ENCODE results near the gene IGSF6.

IGSF6 gene

DNA sequence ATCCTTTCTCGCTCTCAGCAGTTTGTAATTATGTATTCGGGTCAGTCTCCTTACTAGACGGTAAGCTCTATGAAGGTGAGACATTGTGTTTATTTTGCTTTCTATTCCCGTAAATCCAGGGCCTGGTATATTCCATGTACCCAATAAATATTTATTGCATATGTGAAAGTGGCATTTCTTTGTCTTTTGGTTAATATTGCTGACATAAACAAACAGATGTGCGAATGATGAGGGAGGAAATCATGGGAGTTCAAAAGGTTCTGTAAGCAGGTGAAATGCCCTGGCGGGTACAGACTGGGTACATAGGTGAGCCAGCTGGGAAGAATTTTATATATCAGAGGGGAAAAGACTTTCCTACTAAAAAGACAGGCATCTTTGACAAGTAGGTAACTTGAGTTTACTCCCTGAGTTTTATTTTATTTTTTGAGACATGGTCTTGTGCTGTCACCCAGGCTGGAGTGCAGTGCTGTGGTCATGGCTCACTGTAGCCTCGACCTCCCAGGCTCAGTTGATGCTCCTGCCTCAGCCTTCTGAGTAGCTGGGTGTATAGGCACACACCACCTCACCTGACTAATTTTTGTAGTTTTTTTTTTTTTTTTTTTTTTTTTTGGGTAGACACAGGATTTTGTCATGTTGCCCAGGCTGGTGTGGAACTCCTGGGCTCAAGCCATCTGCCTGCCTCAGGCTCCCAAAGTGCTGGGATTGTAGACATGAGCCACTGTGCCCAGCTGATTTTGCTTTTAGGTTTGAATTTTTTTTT is 58.7 kb downstream of the IGSF6 start:
- Histone ChIP-seq H3K9ac (ENCODE audit: low read depth, low read length) (no peak overlapping the region), H3K4me1 (ENCODE audit: insufficient read depth, low read length) (no peaks in the 10 kb centered on the region; the same call in 1 of the 2 replicates), H3K27me3 (ENCODE audit: insufficient read depth, low read length) (no peaks in the 10 kb centered on the region), H3K9me3 (ENCODE audit: insufficient read depth, low read depth, low read length) (no peaks in the 10 kb centered on the region), H3K4me3 (ENCODE audit: low read length) (no peak overlapping the region), H3K36me3 (ENCODE audit: insufficient read depth, low read depth, low read length) (no peaks in the 10 kb centered on the region), H3K27ac (ENCODE audit: low read length) (no peak overlapping the region)

DNA sequence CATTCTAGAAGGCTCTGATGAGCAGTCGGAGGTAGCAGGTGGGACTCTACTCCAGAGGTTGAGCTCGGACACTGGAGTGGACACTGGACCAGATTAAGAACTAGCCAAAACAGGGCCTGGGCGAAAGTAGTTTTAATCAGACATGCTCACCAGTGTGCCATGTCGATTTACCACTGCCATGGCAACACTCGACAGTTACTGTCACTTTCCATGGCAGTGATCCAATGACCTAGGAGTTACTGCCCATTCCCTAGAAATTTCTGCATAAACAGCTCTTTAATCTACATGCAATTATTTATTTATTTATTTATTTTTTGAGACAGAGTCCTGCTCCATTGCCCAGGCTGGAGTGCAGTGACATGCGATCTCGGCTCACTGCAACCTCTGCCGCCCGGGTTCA is 60.2 kb downstream of the IGSF6 start:
- Histone ChIP-seq H3K27me3 (ENCODE audit: insufficient read depth, low read length) (no peaks in the 10 kb centered on the region), H3K9me3 (ENCODE audit: insufficient read depth, low read depth, low read length) (no peaks in the 10 kb centered on the region), H3K4me3 (ENCODE audit: low read length) (no peak overlapping the region), H3K36me3 (ENCODE audit: insufficient read depth, low read depth, low read length) (no peaks in the 10 kb centered on the region), H3K4me1 (ENCODE audit: insufficient read depth, low read length) (no peaks in the 10 kb centered on the region), H3K9ac (ENCODE audit: low read depth, low read length) (no peak overlapping the region), H3K27ac (ENCODE audit: low read length) (no peak overlapping the region)

DNA sequence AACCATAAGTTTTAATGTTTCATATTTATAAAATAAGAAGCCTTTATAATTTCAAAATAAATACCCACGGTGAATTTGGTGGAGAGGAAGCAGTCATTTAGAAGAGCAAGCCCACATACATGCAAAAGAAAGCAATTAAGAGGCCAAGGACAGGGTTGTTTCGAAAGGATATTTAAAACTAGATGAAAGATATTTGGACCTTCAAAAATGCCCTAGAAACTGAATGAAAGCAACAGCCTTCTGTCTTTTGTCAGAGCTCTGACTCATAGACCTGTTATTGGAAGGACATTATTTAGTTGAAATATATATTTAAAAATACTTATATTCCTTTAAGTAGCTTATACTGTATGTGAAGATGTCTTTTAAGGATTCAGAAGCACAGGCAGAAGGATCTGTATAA is 61.6 kb downstream of the IGSF6 start:
- no peaks in the 10 kb centered on the region for H3K36me3 ChIP-seq (ENCODE audit: insufficient read depth, low read depth, low read length)
- no peak overlapping the region for H3K4me3 ChIP-seq (ENCODE audit: low read length)
- no peak overlapping the region for H3K9ac ChIP-seq (ENCODE audit: low read depth, low read length)
- H3K27me3 ChIP-seq (ENCODE audit: insufficient read depth, low read length) = no peaks in the 10 kb centered on the region
- H3K4me1 ChIP-seq (ENCODE audit: insufficient read depth, low read length) = no peaks in the 10 kb centered on the region
- H3K9me3 ChIP-seq (ENCODE audit: insufficient read depth, low read depth, low read length) = no peaks in the 10 kb centered on the region
- H3K27ac ChIP-seq (ENCODE audit: low read length) = no peak overlapping the region

DNA sequence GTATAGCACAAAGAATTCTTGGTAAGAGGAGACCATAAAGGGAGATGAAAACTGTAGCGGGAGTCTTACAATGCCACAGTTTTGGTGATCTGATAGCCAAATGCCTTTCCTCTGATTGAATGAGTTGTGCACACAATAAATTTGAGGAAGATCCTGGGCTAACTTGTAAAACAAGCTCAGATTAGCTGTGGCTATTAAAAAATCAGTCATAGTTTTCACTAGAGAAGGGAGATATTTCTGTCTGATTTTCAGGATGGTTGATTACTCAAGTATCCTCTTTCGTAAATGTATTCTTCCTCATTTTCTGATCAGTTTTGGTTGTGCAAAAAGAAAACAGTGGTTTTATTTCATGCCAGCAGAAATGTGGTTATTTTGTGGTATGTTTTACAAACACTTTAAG is 62.1 kb downstream of the IGSF6 start:
- no peaks in the 10 kb centered on the region for H3K36me3 ChIP-seq (ENCODE audit: insufficient read depth, low read depth, low read length)
- H3K4me1 ChIP-seq (ENCODE audit: insufficient read depth, low read length) = no peaks in the 10 kb centered on the region
- no peak overlapping the region for H3K27ac ChIP-seq (ENCODE audit: low read length)
- no peak overlapping the region for H3K9ac ChIP-seq (ENCODE audit: low read depth, low read length)
- H3K9me3 ChIP-seq (ENCODE audit: insufficient read depth, low read depth, low read length) = no peaks in the 10 kb centered on the region
- no peak overlapping the region for H3K4me3 ChIP-seq (ENCODE audit: low read length)
- H3K27me3 ChIP-seq (ENCODE audit: insufficient read depth, low read length) = no peaks in the 10 kb centered on the region

DNA sequence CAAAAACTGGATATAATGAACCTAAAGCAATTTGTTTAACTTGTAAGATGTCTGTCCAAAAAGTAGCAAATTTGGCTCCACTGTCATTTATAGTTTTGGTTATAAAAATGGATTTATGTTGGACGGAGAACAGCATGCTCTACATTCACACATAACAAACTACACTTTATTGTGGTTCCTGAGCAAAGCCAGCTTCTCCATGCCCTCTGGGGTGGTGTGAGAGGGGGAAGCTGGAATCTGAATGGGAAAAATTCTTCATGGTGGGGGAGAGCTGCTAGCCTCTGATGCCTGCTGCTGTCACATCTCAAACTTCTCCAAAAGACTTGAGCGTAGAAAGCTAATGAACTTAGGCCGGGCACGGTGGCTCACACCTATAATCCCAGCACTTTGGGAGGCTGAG is 62.9 kb downstream of the IGSF6 start:
- Histone ChIP-seq H3K9ac (ENCODE audit: low read depth, low read length) (no peak overlapping the region), H3K27ac (ENCODE audit: low read length) (no peak overlapping the region), H3K36me3 (ENCODE audit: insufficient read depth, low read depth, low read length) (no peaks in the 10 kb centered on the region), H3K27me3 (ENCODE audit: insufficient read depth, low read length) (no peaks in the 10 kb centered on the region), H3K4me3 (ENCODE audit: low read length) (no peak overlapping the region), H3K9me3 (ENCODE audit: insufficient read depth, low read depth, low read length) (no peaks in the 10 kb centered on the region), H3K4me1 (ENCODE audit: insufficient read depth, low read length) (no peaks in the 10 kb centered on the region)
